Measurements from ENCODE around the gene AGL.
"Not testable (repeated sequence)": the region's sequence is repeated elsewhere in the genome, so short reads cannot be mapped to it uniquely, and the experiment has no call there.

AGL gene

GRCh38 chr1:99849744-99850458, at the start of gene AGL:
AGL (plus strand) TSS chr1:99850361; CDS start chr1:99851043, 682 bp downstream.
- DNase-seq: peak; percentile 83

GRCh38 chr1:99801584-99801983, 48.6 kb upstream of the AGL start:
- no peak for DNase-seq

- no peak for DNase-seq
These were observed 43.3 kb upstream of the AGL start for GRCh38 chr1:99806882-99807281.

GRCh38 chr1:99808391-99809115, 41.6 kb upstream of the AGL start:
- DNase-seq: peak; percentile 49

DNA sequence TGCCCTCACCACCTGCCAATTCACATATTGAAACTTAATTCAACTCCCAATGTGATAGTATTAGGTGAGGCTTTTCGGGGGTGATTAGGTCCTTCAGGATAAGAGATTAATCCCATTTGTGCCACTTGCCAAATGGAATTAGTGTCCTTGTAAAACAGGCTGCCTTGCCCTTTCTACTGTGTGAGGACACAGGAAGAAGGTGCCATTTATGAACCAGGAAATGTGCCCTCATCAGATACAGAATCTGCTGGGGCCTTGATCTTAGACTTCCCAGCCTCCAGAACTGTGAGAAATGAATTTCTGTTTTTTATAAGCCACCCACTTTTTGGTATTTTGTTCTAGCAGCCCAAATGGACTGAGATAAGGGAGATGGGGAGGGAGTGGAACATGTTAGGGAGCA, 39.1 kb upstream of the AGL start:
- DNase-seq: no peak

- DNase-seq: no peak
These were observed 38.4 kb upstream of the AGL start for GRCh38 chr1:99811747-99812146.

GRCh38 chr1:99814373-99814900, 35.7 kb upstream of the AGL start:
- no peak for DNase-seq

- DNase-seq: no peak
These were observed 33.5 kb upstream of the AGL start for GRCh38 chr1:99816656-99817055.

DNA sequence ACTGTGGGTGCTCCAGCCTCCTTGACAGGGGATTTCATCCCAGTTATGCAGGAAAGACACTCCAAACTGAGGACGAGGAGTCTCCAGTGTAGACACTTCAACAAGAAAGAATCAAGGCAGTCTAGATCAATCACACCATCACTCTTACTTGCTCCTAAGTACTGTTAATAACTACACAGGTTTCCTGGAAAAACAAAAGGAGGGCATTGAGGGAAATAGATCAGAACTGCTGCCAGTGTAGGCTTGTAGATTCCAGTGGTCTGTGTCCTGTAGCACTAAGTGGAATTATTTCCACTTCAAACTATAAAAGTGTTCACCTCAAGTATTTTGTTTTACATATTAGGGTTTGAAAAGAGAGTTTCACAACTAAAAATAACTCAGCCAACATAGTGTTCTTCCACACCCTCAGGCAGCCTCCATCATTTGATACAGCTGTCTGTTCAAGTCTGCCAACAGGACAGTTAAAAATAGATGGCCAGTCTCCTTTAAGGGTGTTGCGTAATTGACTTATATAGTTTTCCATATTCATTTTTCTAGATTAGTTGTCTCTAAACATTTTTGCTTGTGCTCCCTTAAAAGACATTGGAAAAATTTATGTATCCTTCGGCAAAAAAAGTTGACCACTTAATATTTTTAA, 32.0 kb upstream of the AGL start:
- DNase-seq: no peak

- DNase-seq: no peak
These were observed 29.6 kb upstream of the AGL start for GRCh38 chr1:99820546-99820945.

DNA sequence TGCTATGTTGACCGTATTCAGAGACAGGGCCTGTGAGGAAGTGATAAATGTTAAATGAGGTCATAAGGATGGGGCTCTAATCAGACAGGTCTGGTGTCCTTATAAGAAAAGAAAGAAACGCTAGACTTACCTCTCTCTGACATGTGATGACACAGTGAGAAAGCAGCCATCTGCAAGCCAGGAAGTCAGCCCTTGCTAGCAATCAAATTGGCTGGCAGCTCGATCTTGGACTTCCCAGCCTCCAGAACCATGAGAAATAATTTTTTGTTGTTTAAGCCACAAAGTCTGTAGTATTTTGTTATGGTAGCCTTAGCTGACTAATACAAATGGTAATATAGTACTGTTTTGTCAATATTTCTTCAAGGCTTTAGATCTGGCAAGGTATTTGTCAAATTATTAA, 25.1 kb upstream of the AGL start:
- no peak for DNase-seq

GRCh38 chr1:99825702-99826101, 24.5 kb upstream of the AGL start:
- no peak for DNase-seq

DNA sequence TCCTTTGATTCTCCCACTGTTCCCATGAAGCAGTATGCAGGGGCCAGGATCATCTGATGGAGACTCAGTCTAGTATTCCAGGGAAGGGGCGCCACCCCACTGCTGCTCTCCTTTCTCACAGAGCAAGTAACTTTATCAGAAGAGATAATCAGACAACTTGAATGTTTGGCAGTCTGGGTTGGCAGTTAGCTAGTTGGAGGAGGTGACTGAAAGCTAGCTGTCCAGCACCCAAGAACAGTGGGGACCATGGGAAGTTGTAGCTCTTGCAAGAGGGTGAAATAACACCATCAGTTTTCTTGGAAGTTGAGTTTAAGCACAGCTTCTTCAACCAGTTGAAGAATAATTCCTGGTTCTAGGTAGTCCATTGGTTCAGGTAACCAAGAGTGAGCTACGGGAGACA, 22.2 kb upstream of the AGL start:
- DNase-seq: no peak

- DNase-seq: no peak
These were observed 20.9 kb upstream of the AGL start for GRCh38 chr1:99829269-99829668.

DNA sequence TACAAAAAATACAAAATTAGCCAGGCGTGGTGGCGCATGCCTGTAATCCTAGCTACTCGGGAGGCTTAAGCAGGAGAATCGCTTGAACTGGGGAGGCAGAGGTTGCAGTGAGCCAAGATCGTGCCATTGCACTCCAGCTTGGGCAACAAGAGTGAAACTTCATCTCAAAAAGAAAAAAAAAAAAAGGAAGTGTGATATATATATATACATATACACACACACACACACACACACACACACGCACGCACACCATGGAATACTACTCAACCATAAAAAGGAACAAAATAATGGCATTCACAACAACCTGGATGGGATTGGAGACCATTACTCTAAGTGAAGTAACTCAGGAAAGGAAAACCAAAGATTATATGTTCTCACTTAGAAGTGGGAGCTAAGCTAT, 16.2 kb upstream of the AGL start:
- DNase-seq: not testable (repeated sequence)

- DNase-seq: not testable (repeated sequence)
These were observed 13.7 kb upstream of the AGL start for GRCh38 chr1:99836171-99837103.

GRCh38 chr1:99840353-99840752, 9.8 kb upstream of the AGL start:
- DNase-seq: not testable (repeated sequence)

- DNase-seq: no peak
These were observed 6.4 kb upstream of the AGL start for GRCh38 chr1:99843760-99844159.

- not testable (repeated sequence) for DNase-seq
These were observed 5.0 kb upstream of the AGL start for GRCh38 chr1:99845201-99845600.

GRCh38 chr1:99849413-99849743, 783 bp upstream of the AGL start:
- no peak for DNase-seq

GRCh38 chr1:99850459-99851291, 514 bp downstream of the AGL start:
- DNase-seq: no peak
